ENCODE measurements around the gene HSPA2. TPM values are rescaled to one million over a fixed set of nuclear protein-coding genes. Genes with fewer than 3 reads are reported as not detected.

HSPA2 gene
- total and polyA plus RNA-seq, 11 donors, result 3.2 to 96.0 (median 22.9) TPM

- no peaks in the 10 kb centered on the region for H3K9me3 ChIP-seq
- no peak for ATAC-seq
- TF ChIP-seq CTCF (IDR thresholded peaks at IDR 0.05) (no peak), POLR2A (IDR thresholded peaks at IDR 0.05) (no peak)
- no peaks in the 10 kb centered on the region for H3K4me1 ChIP-seq
- no peaks in the 10 kb centered on the region for H3K27me3 ChIP-seq
- no peak overlapping the region for H3K27ac ChIP-seq
- no peak overlapping the region for H3K4me3 ChIP-seq
- H3K36me3 ChIP-seq, result no peaks in the 10 kb centered on the region
- 58 to 68% (median 67%) methylated on average over 2 of the region's 2 CpGs for WGBS, 4 donors
- intact Hi-C loops (cut with DNase I), result no loop called here
- DNase-seq, result no peak
These were observed 40.8 kb downstream of the HSPA2 start for GRCh38 chr14:64581363-64581762.

- Histone ChIP-seq H3K27me3 (no peaks in the 10 kb centered on the region), H3K27ac (no peak overlapping the region), H3K36me3 (no peaks in the 10 kb centered on the region), H3K4me1 (no peaks in the 10 kb centered on the region), H3K9me3 (no peaks in the 10 kb centered on the region), H3K4me3 (no peak overlapping the region)
- TF ChIP-seq CTCF (IDR thresholded peaks at IDR 0.05), result no peak
- TF ChIP-seq POLR2A (IDR thresholded peaks at IDR 0.05), result no peak
- ATAC-seq, result no peak
- intact Hi-C loops (cut with DNase I), result no loop called here
- DNase-seq, result no peak
- WGBS, 4 donors, result 64 to 78% (median 69%) methylated on average over 5 of the region's 5 CpGs
These were observed 41.3 kb downstream of the HSPA2 start for GRCh38 chr14:64581817-64582216.

- H3K4me1 ChIP-seq, result no peaks in the 10 kb centered on the region
- DNase-seq, result no peak
- intact Hi-C loops (cut with DNase I), result no loop called here
- no peaks in the 10 kb centered on the region for H3K27me3 ChIP-seq
- no peaks in the 10 kb centered on the region for H3K36me3 ChIP-seq
- peak overlapping the region in 1 of 12 donors; percentile 64 for H3K27ac ChIP-seq
- TF ChIP-seq CTCF (IDR thresholded peaks at IDR 0.05) (no peak), POLR2A (IDR thresholded peaks at IDR 0.05) (no peak)
- no peaks in the 10 kb centered on the region for H3K9me3 ChIP-seq
- no peak for ATAC-seq
- no peak overlapping the region for H3K4me3 ChIP-seq
- 94 to 100% (median 96%) methylated on average over 1 of the region's 1 CpG for WGBS, 4 donors
These were observed 43.6 kb downstream of the HSPA2 start for GRCh38 chr14:64584190-64584589.

GRCh38 chr14:64591809-64592208 is 51.3 kb downstream of the HSPA2 start:
- H3K9me3 ChIP-seq, result no peaks in the 10 kb centered on the region
- no peak overlapping the region for H3K27ac ChIP-seq
- no peaks in the 10 kb centered on the region for H3K36me3 ChIP-seq
- TF ChIP-seq POLR2A (IDR thresholded peaks at IDR 0.05) (no peak), CTCF (IDR thresholded peaks at IDR 0.05) (no peak)
- peaks cover 0 to 3% (median 0%) of the 10 kb centered on the region in 9 donors for H3K27me3 ChIP-seq
- no peak overlapping the region for H3K4me3 ChIP-seq
- WGBS, 4 donors, result 63 to 82% (median 72%) methylated on average over 3 of the region's 3 CpGs
- DNase-seq (no peak), ATAC-seq (no peak)
- no peaks in the 10 kb centered on the region for H3K4me1 ChIP-seq
- intact Hi-C loops (cut with DNase I), result no loop called here

Other genes with a start within 250 kb of the HSPA2 start
- 1 to 10 TPM in 3 of 9 donors, under 1 TPM in 6; 0.16 to 1.7 (median 0.67) TPM for gene ESR2, start 246.4 kb upstream of the HSPA2 start, total RNA-seq
- gene ESR2, start 246.4 kb upstream of the HSPA2 start, polyA plus RNA-seq, result under 1 TPM; 0.15 to 0.40 TPM
- 10 to 100 TPM; 39.0 to 72.1 (median 60.4) TPM for gene MTHFD1, start 152.4 kb upstream of the HSPA2 start, total RNA-seq
- gene MTHFD1, start 152.4 kb upstream of the HSPA2 start, polyA plus RNA-seq, result 10 to 100 TPM; 45.3 to 50.8 TPM
- gene AKAP5, start 75.2 kb upstream of the HSPA2 start, total RNA-seq, result under 1 TPM in 8 of 9 donors, not detected in 1; 0.12 to 0.61 (median 0.21) TPM
- gene AKAP5, start 75.2 kb upstream of the HSPA2 start, polyA plus RNA-seq, result under 1 TPM; 0.08 TPM
- 10 to 100 TPM; 12.5 to 28.0 (median 19.0) TPM for gene ZBTB25, start 36.9 kb upstream of the HSPA2 start, total RNA-seq
- 10 to 100 TPM in 1 of 2 donors, 1 to 10 TPM in 1; 4.0 to 10.0 TPM for gene ZBTB25, start 36.9 kb upstream of the HSPA2 start, polyA plus RNA-seq
- 10 to 100 TPM; 16.2 to 29.5 (median 21.2) TPM for gene ZBTB1, start 36.0 kb upstream of the HSPA2 start, total RNA-seq
- 10 to 100 TPM in 1 of 2 donors, 1 to 10 TPM in 1; 9.0 to 11.5 TPM for gene ZBTB1, start 36.0 kb upstream of the HSPA2 start, polyA plus RNA-seq
- 1 to 10 TPM in 1 of 9 donors, under 1 TPM in 3, not detected in 5; 0.39 to 1.0 (median 0.62) TPM for gene PPP1R36, start 9.2 kb downstream of the HSPA2 start, total RNA-seq
- under 1 TPM; 0.11 to 0.30 TPM for gene PPP1R36, start 9.2 kb downstream of the HSPA2 start, polyA plus RNA-seq
- 10 to 100 TPM; 14.7 to 34.3 (median 18.1) TPM for gene PLEKHG3, start 163.7 kb downstream of the HSPA2 start, total RNA-seq
- 1 to 10 TPM; 7.0 TPM for gene PLEKHG3, start 163.7 kb downstream of the HSPA2 start, polyA plus RNA-seq